Liver (tissue), 9 donors: ENCODE results near the gene NEU4. TPM values are rescaled to one million over a fixed set of nuclear protein-coding genes. Genes with fewer than 3 reads are reported as not detected.

Experiments
- DNase-seq: peaks from one replicate; pipeline ENCODE4 v3.0.0-alpha.2; 2017; ENCODE audit warnings: low spot score
- H3K27ac ChIP-seq, 2 donors: one replicate each; pipeline ENCODE4 v1.7.0; 2013; ENCODE audit warnings: inconsistent platforms in 2 of 2, low read length in 2 of 2, control low read depth in 1 of 2, low read depth in 1 of 2, mild to moderate bottlenecking in 1 of 2
- H3K27me3 ChIP-seq, 4 donors: one replicate each; pipeline versions ENCODE4 v1.6.1 to v1.7.0; 2013; ENCODE audit warnings: low read length in 3 of 4, inconsistent platforms in 1 of 4, mild to moderate bottlenecking in 1 of 4, moderate library complexity in 1 of 4; ENCODE audit not compliant: control insufficient read depth in 4 of 4, insufficient read depth in 4 of 4
- H3K36me3 ChIP-seq, 4 donors: one replicate each; pipeline versions ENCODE4 v1.6.1 to v1.7.0; 2013; ENCODE audit warnings: low read length in 3 of 4, mild to moderate bottlenecking in 3 of 4, low read depth in 1 of 4, moderate library complexity in 1 of 4; ENCODE audit not compliant: control insufficient read depth in 4 of 4, insufficient read depth in 3 of 4
- H3K4me1 ChIP-seq, 4 donors: one replicate each; pipeline versions ENCODE4 v1.6.1 to v1.7.0; 2013; ENCODE audit warnings: low read length in 3 of 4, mild to moderate bottlenecking in 3 of 4, moderate library complexity in 1 of 4; ENCODE audit not compliant: control insufficient read depth in 4 of 4, insufficient read depth in 4 of 4
- H3K4me3 ChIP-seq, 3 donors: one replicate each; pipeline versions ENCODE4 v1.6.1 to v1.7.0; 2013; ENCODE audit warnings: low read length in 3 of 3, control low read depth in 1 of 3, low read depth in 1 of 3, mild to moderate bottlenecking in 1 of 3
- H3K9ac ChIP-seq, 2 donors: one replicate each; pipeline ENCODE4 v1.7.0; 2013; ENCODE audit warnings: low read length in 2 of 2, mild to moderate bottlenecking in 2 of 2, moderate library complexity in 2 of 2, control low read depth in 1 of 2, low read depth in 1 of 2
- H3K9me3 ChIP-seq, 4 donors: one replicate each; pipeline versions ENCODE4 v1.6.1 to v1.7.0; 2013; ENCODE audit warnings: low read length in 3 of 4; ENCODE audit not compliant: control insufficient read depth in 4 of 4
- ATF3 ChIP-seq: IDR thresholded peaks from 2 replicates; pipeline ENCODE4 v1.6.1; 2016; ENCODE audit warnings: antibody characterized with exemption
- CTCF ChIP-seq: fragments of 150-350 bp; IDR thresholded peaks from 2 replicates; pipeline ENCODE4 v1.5.1; 2017; ENCODE audit warnings: improper control_type of control experiment, low read depth, low read length; ENCODE audit not compliant: missing input control
- HNF4G ChIP-seq: IDR thresholded peaks from 2 replicates; pipeline ENCODE4 v1.6.1; 2016; ENCODE audit warnings: antibody characterized with exemption
- JUND ChIP-seq, 2 donors: IDR thresholded peaks; 2 replicates each; pipeline ENCODE4 v1.6.1; 2016; ENCODE audit warnings: antibody characterized with exemption in 2 of 2
- MAX ChIP-seq: IDR thresholded peaks from 2 replicates; pipeline ENCODE4 v1.6.1; 2016; ENCODE audit warnings: antibody characterized with exemption
- NR2F2 ChIP-seq: IDR thresholded peaks from 2 replicates; pipeline ENCODE4 v1.6.1; 2016; ENCODE audit warnings: antibody characterized with exemption
- RAD21 ChIP-seq, 2 donors: IDR thresholded peaks; 2 replicates each; pipeline ENCODE4 v1.6.1; 2016; ENCODE audit warnings: antibody characterized with exemption in 2 of 2, mild to moderate bottlenecking in 2 of 2
- REST ChIP-seq: IDR thresholded peaks from 2 replicates; pipeline ENCODE4 v1.6.1; 2016; ENCODE audit warnings: antibody characterized with exemption, mild to moderate bottlenecking
- RXRA ChIP-seq, 2 donors: IDR thresholded peaks; 2 replicates each; pipeline ENCODE4 v1.6.1; 2017 to 2018; ENCODE audit warnings: antibody characterized with exemption in 2 of 2, mild to moderate bottlenecking in 1 of 2
- TAF1 ChIP-seq: conservative IDR thresholded peaks from 2 replicates; pipeline ENCODE4 v1.6.1; 2016; ENCODE audit warnings: antibody characterized with exemption, mild to moderate bottlenecking
- WGBS: extraction: QIAGEN DNeasy Blood & Tissue Kit; methylation state at CpG from one replicate; pipeline ENCODE4 v1.1.7; 2013; 5-methylcytosine and 5-hydroxymethylcytosine counted together
- polyA plus RNA-seq, 2 donors: library from polyadenylated mRNA; stranded (reverse) in 1 of 2; unstranded in 1 of 2; fragments of 200-250 nt in 1 of 2; fragments of >200 nt in 1 of 2; fragmentation: Nextera tagmentation in 1 of 2; extraction: Ambion mirVana in 1 of 2; gene quantifications; one replicate each; pipeline versions ENCODE4 v1.2.1 to v1.2.3, GENCODE V29; 2013 to 2015
- total RNA-seq, 2 donors: library from RNA; depleted of rRNA; stranded (reverse); fragments of >200 nt; gene quantifications; one replicate each; pipeline ENCODE4 v1.2.3, GENCODE V29; 2014
- donor health status: healthy.
- donor health status: healthy.
- donor health status: healthy.
- donor health status: healthy.
- donor health status: healthy.

NEU4 gene
- total and polyA plus RNA-seq, 4 donors = 5.4 to 58.4 (median 35.1) TPM

DNA sequence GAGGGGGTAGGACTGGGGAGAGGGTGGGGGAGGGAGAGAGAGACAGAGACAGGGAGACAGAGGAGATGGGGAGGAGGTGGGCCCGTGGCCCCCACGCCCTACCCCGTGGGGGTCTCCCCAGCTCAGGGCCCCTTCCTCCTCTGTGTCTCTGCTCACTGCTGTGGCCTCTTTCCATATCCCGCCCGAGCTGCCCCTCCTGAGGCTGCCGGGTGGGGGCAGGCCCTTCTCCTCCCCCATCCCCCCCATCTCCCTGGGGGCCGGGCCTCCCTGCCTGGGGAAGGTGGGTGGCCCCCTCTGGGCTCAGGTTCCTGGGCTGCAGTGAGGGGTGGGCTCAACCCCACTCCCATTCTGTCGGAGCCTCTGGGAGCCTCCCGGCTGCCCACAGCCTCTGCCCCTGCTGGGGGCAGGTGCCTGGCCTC is 50.0 kb downstream of the NEU4 start:
- H3K36me3 ChIP-seq = no peaks in the 10 kb centered on the region
- WGBS = 36% methylated on average over 9 of the region's 9 CpGs
- no peaks in the 10 kb centered on the region for H3K9me3 ChIP-seq
- DNase-seq = no peak
- H3K27ac ChIP-seq = peak overlapping the region in 1 of 2 donors; percentile 64
- H3K9ac ChIP-seq = no peak overlapping the region
- H3K27me3 ChIP-seq = no peaks in the 10 kb centered on the region
- H3K4me1 ChIP-seq = peaks cover 0 to 4% (median 0%) of the 10 kb centered on the region in 4 donors
- TF ChIP-seq REST (no peak), ATF3 (no peak), CTCF (no peak), HNF4G (no peak), NR2F2 (no peak), JUND (IDR thresholded peaks at IDR 0.05) (no peak), RAD21 (IDR thresholded peaks at IDR 0.05) (no peak), TAF1 (no peak), MAX (no peak)
- H3K4me3 ChIP-seq = no peak overlapping the region

- no peak for DNase-seq
- Histone ChIP-seq H3K27me3 (no peaks in the 10 kb centered on the region), H3K4me1 (peaks cover 0 to 2% (median 0%) of the 10 kb centered on the region in 4 donors), H3K9me3 (no peaks in the 10 kb centered on the region), H3K27ac (peak overlapping the region; percentile 59 to 64), H3K36me3 (no peaks in the 10 kb centered on the region), H3K4me3 (no peak overlapping the region), H3K9ac (no peak overlapping the region)
- WGBS = 57% methylated on average over 30 of the region's 30 CpGs
- TF ChIP-seq CTCF (peak; percentile 7), JUND (IDR thresholded peaks at IDR 0.05) (no peak), MAX (no peak), RXRA (IDR thresholded peaks at IDR 0.05) (no peak), ATF3 (no peak), RAD21 (IDR thresholded peaks at IDR 0.05) (no peak), HNF4G (no peak)
Measured at GRCh38 chr2:241859436-241860183, 50.6 kb downstream of the NEU4 start.
